Dermis lymphatic vessel endothelial cell (primary cell): ENCODE data around the gene RAPGEFL1. TPM values are rescaled to one million over a fixed set of nuclear protein-coding genes. Genes with fewer than 3 reads are reported as not detected.

Experiments
- total RNA-seq: library from RNA; depleted of rRNA; stranded (reverse); fragments of >200 nt; gene quantifications from 2 replicates; pipeline ENCODE4 v1.2.1, GENCODE V29; 2014

RAPGEFL1 gene
- 0.52 and 1.2 TPM in 2 replicates for total RNA-seq

GRCh38 chr17:40177275-40177874 lies at the start of gene RAPGEFL1:
Gene RAPGEFL1 (plus strand): TSS chr17:40177470. CDS start chr17:40177862, 392 bp downstream.

GRCh38 chr17:40218740-40219593 lies 41.7 kb downstream of the RAPGEFL1 start, which contains the start of gene WIPF2:
Gene WIPF2 (plus strand): TSS chr17:40219304. CDS start chr17:40256460, 37,156 bp downstream.

Other genes with a start within 250 kb of the RAPGEFL1 start
- 35.9 and 41.8 TPM in 2 replicates for gene ORMDL3, start 249.9 kb upstream of the RAPGEFL1 start, total RNA-seq
- gene LRRC3C, start 249.7 kb upstream of the RAPGEFL1 start, total RNA-seq = not detected in 2 replicates
- gene GSDMA, start 214.5 kb upstream of the RAPGEFL1 start, total RNA-seq = not detected in 2 replicates
- 69.5 and 77.7 TPM in 2 replicates for gene PSMD3, start 196.7 kb upstream of the RAPGEFL1 start, total RNA-seq
- 0.09 TPM in 1 of 2 replicates, not detected in the other for gene CSF3, start 162.0 kb upstream of the RAPGEFL1 start, total RNA-seq
- 24.3 and 27.9 TPM in 2 replicates for gene MED24, start 123.1 kb upstream of the RAPGEFL1 start, total RNA-seq
- 18.6 and 20.0 TPM in 2 replicates for gene THRA, start 114.5 kb upstream of the RAPGEFL1 start, total RNA-seq
- 1.2 and 1.5 TPM in 2 replicates for gene NR1D1, start 76.9 kb upstream of the RAPGEFL1 start, total RNA-seq
- 36.4 and 40.8 TPM in 2 replicates for gene MSL1, start 55.5 kb upstream of the RAPGEFL1 start, total RNA-seq
- gene CASC3, start 36.9 kb upstream of the RAPGEFL1 start, total RNA-seq = 17.9 and 22.4 TPM in 2 replicates
- 6.3 and 7.1 TPM in 2 replicates for gene WIPF2, start 41.8 kb downstream of the RAPGEFL1 start, total RNA-seq
- 4.1 and 5.3 TPM in 2 replicates for gene CDC6, start 110.4 kb downstream of the RAPGEFL1 start, total RNA-seq
- gene RARA, start 131.7 kb downstream of the RAPGEFL1 start, total RNA-seq = 6.0 and 8.8 TPM in 2 replicates
- gene GJD3, start 187.3 kb downstream of the RAPGEFL1 start, total RNA-seq = 3.1 and 3.5 TPM in 2 replicates
- gene TOP2A, start 240.4 kb downstream of the RAPGEFL1 start, total RNA-seq = 16.1 and 20.0 TPM in 2 replicates